WTC11 (cell line): ENCODE results near the gene IGLL5. TPM values are rescaled to one million over a fixed set of nuclear protein-coding genes. Genes with fewer than 3 reads are reported as not detected.

Experiments
- ATAC-seq: fragments of 200-7000 bp; cut with Tn5 transposase; 2 replicates; pipeline ENCODE4 v1.10.0; 2021; ENCODE audit warnings: mild to moderate bottlenecking, moderate library complexity
- CTCF ChIA-PET: fragments of 300-600 bp; sonication (Branson Sonifier 250); formaldehyde crosslinking; loops from one replicate; lab custom pipeline; 2021; ENCODE audit warnings: antibody characterized with exemption; lab: Charles Lee
- POLR2A ChIA-PET: fragments of 350-600 bp; sonication (Branson Sonifier 250); formaldehyde crosslinking; loops from one replicate; lab custom pipeline; 2021; ENCODE audit warnings: antibody characterized with exemption; lab: Charles Lee
- DNase-seq: peaks from one replicate; pipeline ENCODE4 v3.0.0; 2021; ENCODE audit warnings: low spot score
- H3K27ac Mint-ChIP-seq: 2 replicates; pipeline ENCODE4 v1.8.0; 2021; ENCODE audit warnings: mixed read lengths
- H3K27me3 Mint-ChIP-seq: 2 replicates; pipeline ENCODE4 v1.8.0; 2021; ENCODE audit warnings: low read depth, mild to moderate bottlenecking, moderate library complexity, mixed read lengths
- H3K36me3 Mint-ChIP-seq: 2 replicates; pipeline ENCODE4 v1.8.0; 2021; ENCODE audit warnings: mixed read lengths
- H3K4me1 Mint-ChIP-seq: 2 replicates; pipeline ENCODE4 v1.8.0; 2022; ENCODE audit warnings: mixed read lengths
- H3K4me3 Mint-ChIP-seq: 2 replicates; pipeline ENCODE4 v1.8.0; 2021; ENCODE audit warnings: mild to moderate bottlenecking, moderate library complexity, mixed read lengths
- H3K9me3 Mint-ChIP-seq: 2 replicates; pipeline ENCODE4 v1.8.0; 2021; ENCODE audit warnings: mixed read lengths
- ARID4B ChIP-seq: sonication (generic); formaldehyde crosslinking; IDR thresholded peaks from 2 replicates; pipeline ENCODE4 v1.8.0; 2023; ENCODE audit warnings: missing genetic modification reagents, mild to moderate bottlenecking, borderline replicate concordance
- ATF1 ChIP-seq: sonication (generic); formaldehyde crosslinking; IDR thresholded peaks from 2 replicates; pipeline ENCODE4 v1.8.1; 2023; ENCODE audit warnings: mild to moderate bottlenecking, moderate library complexity, missing genetic modification reagents
- CDX4 ChIP-seq: fragments of 250-450 bp; sonication (Bioruptor Pico); IDR thresholded peaks from 2 replicates; pipeline ENCODE4 v1.9.0; 2021; ENCODE audit warnings: moderate library complexity, mild to moderate bottlenecking, inconsistent platforms, borderline replicate concordance
- E2F1 ChIP-seq: sonication (generic); formaldehyde crosslinking; IDR thresholded peaks from 2 replicates; pipeline ENCODE4 v1.8.0; 2022; ENCODE audit warnings: mild to moderate bottlenecking, missing genetic modification reagents
- EMX1 ChIP-seq: fragments of 250-450 bp; sonication (Bioruptor Pico); IDR thresholded peaks from 2 replicates; pipeline ENCODE4 v1.8.0; 2021; ENCODE audit warnings: mild to moderate bottlenecking
- FOXP1 ChIP-seq: sonication (generic); formaldehyde crosslinking; IDR thresholded peaks from 2 replicates; pipeline ENCODE4 v1.8.0; 2022; ENCODE audit warnings: missing genetic modification reagents, mild to moderate bottlenecking, moderate library complexity, borderline replicate concordance
- GABPB1 ChIP-seq: sonication (generic); formaldehyde crosslinking; IDR thresholded peaks from 2 replicates; pipeline ENCODE4 v1.8.1; 2023; ENCODE audit warnings: mild to moderate bottlenecking, missing genetic modification reagents
- HMGXB4 ChIP-seq: sonication (generic); formaldehyde crosslinking; IDR thresholded peaks from 2 replicates; pipeline ENCODE4 v1.8.1; 2023; ENCODE audit warnings: mild to moderate bottlenecking, moderate library complexity, missing genetic modification reagents
- KAT7 ChIP-seq: sonication (generic); formaldehyde crosslinking; IDR thresholded peaks from 2 replicates; pipeline ENCODE4 v1.8.1; 2023; ENCODE audit warnings: missing genetic modification reagents, mild to moderate bottlenecking, borderline replicate concordance
- MLX ChIP-seq: sonication (generic); formaldehyde crosslinking; IDR thresholded peaks from 2 replicates; pipeline ENCODE4 v1.8.1; 2023; ENCODE audit warnings: mild to moderate bottlenecking, missing genetic modification reagents, moderate library complexity
- NFATC4 ChIP-seq: fragments of 250-450 bp; sonication (Bioruptor Pico); IDR thresholded peaks from 2 replicates; pipeline ENCODE4 v1.9.0; 2021; ENCODE audit warnings: mild to moderate bottlenecking
- NR2C2 ChIP-seq: sonication (generic); formaldehyde crosslinking; IDR thresholded peaks from 2 replicates; pipeline ENCODE4 v1.8.0; 2022; ENCODE audit warnings: mild to moderate bottlenecking, missing genetic modification reagents
- RELA ChIP-seq: sonication (generic); formaldehyde crosslinking; IDR thresholded peaks from 2 replicates; pipeline ENCODE4 v1.8.1; 2022; ENCODE audit warnings: missing genetic modification reagents, mild to moderate bottlenecking, borderline replicate concordance
- SMAD4 ChIP-seq: sonication (generic); formaldehyde crosslinking; IDR thresholded peaks from 2 replicates; pipeline ENCODE4 v1.8.0; 2022; ENCODE audit warnings: mild to moderate bottlenecking, missing genetic modification reagents
- STAT6 ChIP-seq: sonication (generic); formaldehyde crosslinking; conservative IDR thresholded peaks from 2 replicates; pipeline ENCODE4 v1.8.1; 2023; ENCODE audit warnings: mild to moderate bottlenecking, low read depth, missing genetic modification reagents, moderate library complexity
- TEAD4 ChIP-seq: sonication (generic); formaldehyde crosslinking; IDR thresholded peaks from 2 replicates; pipeline ENCODE4 v1.8.0; 2022; ENCODE audit warnings: mild to moderate bottlenecking, missing genetic modification reagents
- ZNF281 ChIP-seq: sonication (generic); formaldehyde crosslinking; IDR thresholded peaks from 2 replicates; pipeline ENCODE4 v1.8.0; 2023; ENCODE audit warnings: mild to moderate bottlenecking, missing genetic modification reagents
- ZNF317 ChIP-seq: sonication (generic); formaldehyde crosslinking; IDR thresholded peaks from 2 replicates; pipeline ENCODE4 v1.8.1; 2023; ENCODE audit warnings: low read depth, mild to moderate bottlenecking, moderate library complexity, missing genetic modification reagents, borderline replicate concordance
- ZNF416 ChIP-seq: fragments of 250-450 bp; sonication (Bioruptor Pico); IDR thresholded peaks from 2 replicates; pipeline ENCODE4 v1.9.0; 2021; ENCODE audit warnings: mild to moderate bottlenecking, inconsistent platforms
- ZNF425 ChIP-seq: fragments of 250-450 bp; sonication (Bioruptor Pico); conservative IDR thresholded peaks from 2 replicates; pipeline ENCODE4 v1.9.0; 2021; ENCODE audit warnings: mild to moderate bottlenecking
- total RNA-seq: library from RNA; stranded (reverse); gene quantifications from 3 replicates; pipeline ENCODE4 v1.2.3, GENCODE V29; 2021

The IGLL5 gene
- total RNA-seq, 1 experiment from 2014 or later = not detected

- CTCF ChIA-PET = interaction anchor here (0.7 to 3.2 kb wide), 10 partner anchors 9 to 286 kb away, joined by 3 to 25 read pairs (median 8); no protein-coding TSS in a partner anchor
- POLR2A ChIA-PET = no interaction called here
- Mint-ChIP-seq H3K36me3 (no peaks in the 10 kb centered on the region), H3K9me3 (peaks cover under 1% of the 10 kb centered on the region; the same call in 1 of the 2 replicates), H3K4me1 (no peaks in the 10 kb centered on the region), H3K4me3 (no peak overlapping the region), H3K27me3 (peaks cover 67% of the 10 kb centered on the region), H3K27ac (no peak overlapping the region)
- ATAC-seq = no peak
- no peak for DNase-seq
- TF ChIP-seq HMGXB4 (CRISPR knock-in tag) (no peak), E2F1 (no peak), ZNF425 (no peak), NR2C2 (CRISPR knock-in tag) (no peak), ATF1 (CRISPR knock-in tag) (no peak), SMAD4 (no peak), CDX4 (CRISPR knock-in tag) (no peak), ZNF281 (CRISPR knock-in tag) (no peak), EMX1 (CRISPR knock-in tag) (no peak), ZNF317 (CRISPR knock-in tag) (no peak), FOXP1 (CRISPR knock-in tag) (no peak), ARID4B (CRISPR knock-in tag) (no peak), NFATC4 (CRISPR knock-in tag) (no peak), STAT6 (CRISPR knock-in tag) (no peak), MLX (CRISPR knock-in tag) (no peak), GABPB1 (no peak), TEAD4 (CRISPR knock-in tag) (no peak), ZNF416 (CRISPR knock-in tag) (no peak), KAT7 (CRISPR knock-in tag) (no peak), RELA (no peak)
These were observed 14.1 kb downstream of the IGLL5 start for GRCh38 chr22:22901578-22902218.
